Astrocyte (in vitro differentiated cells and primary cell): Measurements from ENCODE around the gene AKR1C3. TPM values are rescaled to one million over a fixed set of nuclear protein-coding genes. Genes with fewer than 3 reads are reported as not detected.

Experiments
- DNase-seq: peaks from one replicate; pipeline ENCODE4 v3.0.0-alpha.2; 2010; ENCODE audit warnings: low read depth
- FAIRE-seq: peaks from 2 replicates; lab custom pipeline; 2011; peaks lifted over from hg19 to GRCh38; lab: Jason Lieb, UNC
- H2AFZ ChIP-seq: 2 replicates; pipeline ENCODE4 v1.6.0; 2012; ENCODE audit warnings: low read depth, low read length, inconsistent platforms
- H3K27ac ChIP-seq: 2 replicates; pipeline ENCODE4 v1.5.1; 2011; ENCODE audit warnings: low read depth, low read length, inconsistent platforms
- H3K27me3 ChIP-seq: 2 replicates; pipeline ENCODE4 v1.6.0; 2011; ENCODE audit warnings: low read length, inconsistent platforms; ENCODE audit not compliant: insufficient read depth
- H3K36me3 ChIP-seq: 2 replicates; pipeline ENCODE4 v1.5.1; 2011; ENCODE audit warnings: low read length, inconsistent platforms; ENCODE audit not compliant: insufficient read depth
- H3K4me1 ChIP-seq: 2 replicates; pipeline ENCODE4 v1.5.1; 2011; ENCODE audit warnings: low read length, inconsistent platforms; ENCODE audit not compliant: insufficient read depth
- H3K4me2 ChIP-seq: 2 replicates; pipeline ENCODE4 v1.6.0; 2012; ENCODE audit warnings: low read length, inconsistent platforms
- H3K4me3 ChIP-seq: 2 replicates; pipeline ENCODE4 v1.5.1; 2011; ENCODE audit warnings: low read depth, mild to moderate bottlenecking, low read length, inconsistent platforms; ENCODE audit not compliant: insufficient read depth
- H3K79me2 ChIP-seq: 2 replicates; pipeline ENCODE4 v1.6.0; 2012; ENCODE audit warnings: mild to moderate bottlenecking, low read length, inconsistent platforms; ENCODE audit not compliant: insufficient read depth
- H3K9ac ChIP-seq: 2 replicates; pipeline ENCODE4 v1.6.0; 2012; ENCODE audit warnings: mild to moderate bottlenecking, low read length, inconsistent platforms
- H3K9me3 ChIP-seq: 2 replicates; pipeline ENCODE4 v1.5.1; 2012; ENCODE audit warnings: low read depth, mild to moderate bottlenecking, low read length, inconsistent platforms; ENCODE audit not compliant: insufficient read depth
- H4K20me1 ChIP-seq: 2 replicates; pipeline ENCODE4 v1.6.0; 2012; ENCODE audit warnings: low read length, inconsistent platforms; ENCODE audit not compliant: insufficient read depth
- H3K27ac Mint-ChIP-seq: one replicate; pipeline ENCODE4 v1.8.0; 2021; ENCODE audit warnings: mild to moderate bottlenecking, mixed read lengths; ENCODE audit not compliant: unreplicated experiment
- H3K27me3 Mint-ChIP-seq: one replicate; pipeline ENCODE4 v1.8.0; 2021; ENCODE audit warnings: low read depth, mixed read lengths; ENCODE audit not compliant: unreplicated experiment
- H3K36me3 Mint-ChIP-seq: one replicate; pipeline ENCODE4 v1.8.0; 2021; ENCODE audit warnings: low read depth, mixed read lengths; ENCODE audit not compliant: unreplicated experiment
- H3K4me1 Mint-ChIP-seq: one replicate; pipeline ENCODE4 v1.8.0; 2021; ENCODE audit warnings: low read depth, mixed read lengths; ENCODE audit not compliant: unreplicated experiment
- H3K4me3 Mint-ChIP-seq: one replicate; pipeline ENCODE4 v1.8.0; 2021; ENCODE audit warnings: mild to moderate bottlenecking, moderate library complexity, mixed read lengths; ENCODE audit not compliant: unreplicated experiment
- H3K9me3 Mint-ChIP-seq: one replicate; pipeline ENCODE4 v1.8.0; 2021; ENCODE audit warnings: mild to moderate bottlenecking, mixed read lengths; ENCODE audit not compliant: unreplicated experiment
- CTCF ChIP-seq: IDR thresholded peaks from 2 replicates; pipeline ENCODE4 v1.5.1; 2011; ENCODE audit warnings: low read depth, mild to moderate bottlenecking, inconsistent platforms, low read length, moderate library complexity; ENCODE audit not compliant: insufficient read depth
- EZH2 ChIP-seq: IDR thresholded peaks from 2 replicates; pipeline ENCODE4 v1.6.1; 2012; ENCODE audit warnings: mild to moderate bottlenecking, low read length, inconsistent platforms; ENCODE audit not compliant: insufficient read depth
- total RNA-seq: library from RNA; stranded (reverse); gene quantifications from 2 replicates; pipeline ENCODE4 v1.2.1, GENCODE V29; 2021

The AKR1C3 gene
- total RNA-seq, 1 donor from 2014 or later, result 0.43 TPM

GRCh38 chr10:5123886-5124285 is 29.7 kb downstream of the AKR1C3 start:
- no peaks in the 10 kb centered on the region for H3K4me1 Mint-ChIP-seq
- no peaks in the 10 kb centered on the region for H3K27me3 ChIP-seq
- no peaks in the 10 kb centered on the region for H3K36me3 Mint-ChIP-seq
- no peaks in the 10 kb centered on the region for H4K20me1 ChIP-seq
- H3K4me2 ChIP-seq, result no peak overlapping the region
- H3K36me3 ChIP-seq, result no peaks in the 10 kb centered on the region
- no peak overlapping the region for H3K4me3 ChIP-seq
- no peaks in the 10 kb centered on the region for H3K79me2 ChIP-seq
- no peak overlapping the region for H3K4me3 Mint-ChIP-seq
- H3K27me3 Mint-ChIP-seq, result peaks cover 3% of the 10 kb centered on the region
- H3K4me1 ChIP-seq, result no peaks in the 10 kb centered on the region
- no peak for TF ChIP-seq EZH2
- TF ChIP-seq CTCF, result no peak
- FAIRE-seq (no peak), DNase-seq (no peak)
- H2AFZ ChIP-seq, result no peak overlapping the region
- H3K27ac ChIP-seq, result no peak overlapping the region
- no peak overlapping the region for H3K27ac Mint-ChIP-seq
- H3K9me3 ChIP-seq, result peaks cover 7% of the 10 kb centered on the region
- peaks cover 11% of the 10 kb centered on the region for H3K9me3 Mint-ChIP-seq
- H3K9ac ChIP-seq, result no peak overlapping the region

- H3K9me3 Mint-ChIP-seq, result peaks cover 7% of the 10 kb centered on the region
Observed at GRCh38 chr10:5125315-5126044, 31.3 kb downstream of the AKR1C3 start.

More at GRCh38 chr10:5125315-5126044, 31.3 kb downstream of the AKR1C3 start:
- peaks cover 7% of the 10 kb centered on the region for H3K9me3 ChIP-seq
- H3K27me3 ChIP-seq, result no peaks in the 10 kb centered on the region
- H3K36me3 ChIP-seq, result no peaks in the 10 kb centered on the region
- H3K4me2 ChIP-seq, result no peak overlapping the region
- H3K79me2 ChIP-seq, result no peaks in the 10 kb centered on the region
- DNase-seq, result no peak
- H3K27ac Mint-ChIP-seq, result no peak overlapping the region
- no peak overlapping the region for H2AFZ ChIP-seq
- no peaks in the 10 kb centered on the region for H4K20me1 ChIP-seq
- H3K4me1 Mint-ChIP-seq, result no peaks in the 10 kb centered on the region
- no peak overlapping the region for H3K4me3 Mint-ChIP-seq
- H3K36me3 Mint-ChIP-seq, result no peaks in the 10 kb centered on the region
- no peak for TF ChIP-seq CTCF
- TF ChIP-seq EZH2, result no peak
- no peak for FAIRE-seq
- no peaks in the 10 kb centered on the region for H3K4me1 ChIP-seq
- peaks cover 6% of the 10 kb centered on the region for H3K27me3 Mint-ChIP-seq
- H3K4me3 ChIP-seq, result no peak overlapping the region
- no peak overlapping the region for H3K27ac ChIP-seq
- no peak overlapping the region for H3K9ac ChIP-seq
